ENCODE data around the gene CRYBA4.

GRCh38 chr22:26646158-26646557, 24.4 kb downstream of the CRYBA4 start:
- TF ChIP-seq, protein P1, sequence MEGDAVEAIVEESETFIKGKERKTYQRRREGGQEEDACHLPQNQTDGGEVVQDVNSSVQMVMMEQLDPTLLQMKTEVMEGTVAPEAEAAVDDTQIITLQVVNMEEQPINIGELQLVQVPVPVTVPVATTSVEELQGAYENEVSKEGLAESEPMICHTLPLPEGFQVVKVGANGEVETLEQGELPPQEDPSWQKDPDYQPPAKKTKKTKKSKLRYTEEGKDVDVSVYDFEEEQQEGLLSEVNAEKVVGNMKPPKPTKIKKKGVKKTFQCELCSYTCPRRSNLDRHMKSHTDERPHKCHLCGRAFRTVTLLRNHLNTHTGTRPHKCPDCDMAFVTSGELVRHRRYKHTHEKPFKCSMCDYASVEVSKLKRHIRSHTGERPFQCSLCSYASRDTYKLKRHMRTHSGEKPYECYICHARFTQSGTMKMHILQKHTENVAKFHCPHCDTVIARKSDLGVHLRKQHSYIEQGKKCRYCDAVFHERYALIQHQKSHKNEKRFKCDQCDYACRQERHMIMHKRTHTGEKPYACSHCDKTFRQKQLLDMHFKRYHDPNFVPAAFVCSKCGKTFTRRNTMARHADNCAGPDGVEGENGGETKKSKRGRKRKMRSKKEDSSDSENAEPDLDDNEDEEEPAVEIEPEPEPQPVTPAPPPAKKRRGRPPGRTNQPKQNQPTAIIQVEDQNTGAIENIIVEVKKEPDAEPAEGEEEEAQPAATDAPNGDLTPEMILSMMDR (IDR thresholded peaks at IDR 0.05): no peak
- TF ChIP-seq POLR2A (IDR thresholded peaks at IDR 0.05) (no peak), POLR2AphosphoS5 (IDR thresholded peaks at IDR 0.05) (no peak), EP300 (IDR thresholded peaks at IDR 0.05) (no peak)
